Measurements from ENCODE around the gene ZER1. TPM values are rescaled to one million over a fixed set of nuclear protein-coding genes. Genes with fewer than 3 reads are reported as not detected.
"Not testable (repeated sequence)": the region's sequence is repeated elsewhere in the genome, so short reads cannot be mapped to it uniquely, and the experiment has no call there.

The ZER1 gene
- total RNA-seq, 4 donors from 2014 or later: 16.1 to 52.0 (median 21.2) TPM

DNA sequence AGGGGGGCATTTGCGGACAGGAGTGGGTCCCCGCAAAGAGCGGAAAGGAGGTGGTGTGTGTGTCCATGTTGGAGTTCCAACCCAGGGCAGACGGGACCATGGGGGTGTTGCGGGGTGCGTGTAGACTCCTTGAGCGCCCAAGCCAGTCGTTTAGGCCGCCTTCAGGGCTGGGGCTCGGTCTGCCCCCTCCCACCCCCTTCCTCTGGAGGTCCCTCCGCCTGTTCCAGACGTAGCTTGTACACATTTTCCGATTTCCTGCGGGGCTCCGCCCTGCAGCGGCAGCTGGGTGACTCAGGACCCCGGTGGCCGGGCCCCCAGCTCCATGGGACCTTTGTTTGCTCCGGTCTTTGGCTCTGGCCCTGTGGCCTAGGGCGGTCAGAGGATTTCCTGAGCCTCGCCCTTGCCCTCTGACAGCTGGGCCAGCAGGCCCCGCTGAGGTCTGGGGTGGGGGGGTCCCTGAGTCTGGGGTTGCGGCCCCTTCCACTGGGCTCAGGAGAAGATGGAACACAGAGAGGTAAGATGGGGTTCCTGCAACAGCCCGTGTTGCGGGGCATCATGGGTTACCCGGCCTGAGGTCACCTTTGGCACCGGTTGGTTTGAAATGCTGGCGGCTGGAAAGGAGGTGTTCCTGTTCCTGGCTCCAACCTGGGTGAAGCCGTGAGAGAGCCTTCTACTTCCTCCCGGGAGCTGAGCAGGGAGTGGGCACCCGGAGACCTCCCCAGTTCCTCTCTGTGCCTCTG lies 67.9 kb downstream of the ZER1 start:
- intact Hi-C loops (cut with DNase I; ENCODE audit: low total_unique reads): no loop called here
- Histone ChIP-seq H3K9me3 (no peaks in the 10 kb centered on the region), H3K36me3 (no peaks in the 10 kb centered on the region), H3K4me3 (peak overlapping the region; percentile 49 to 73), H3K27ac (peak overlapping the region; percentile 85 to 89), H3K4me1 (no peaks in the 10 kb centered on the region), H3K27me3 (no peaks in the 10 kb centered on the region)
- DNase-seq: peak; percentile 37 to 61
- TF ChIP-seq, protein P1, sequence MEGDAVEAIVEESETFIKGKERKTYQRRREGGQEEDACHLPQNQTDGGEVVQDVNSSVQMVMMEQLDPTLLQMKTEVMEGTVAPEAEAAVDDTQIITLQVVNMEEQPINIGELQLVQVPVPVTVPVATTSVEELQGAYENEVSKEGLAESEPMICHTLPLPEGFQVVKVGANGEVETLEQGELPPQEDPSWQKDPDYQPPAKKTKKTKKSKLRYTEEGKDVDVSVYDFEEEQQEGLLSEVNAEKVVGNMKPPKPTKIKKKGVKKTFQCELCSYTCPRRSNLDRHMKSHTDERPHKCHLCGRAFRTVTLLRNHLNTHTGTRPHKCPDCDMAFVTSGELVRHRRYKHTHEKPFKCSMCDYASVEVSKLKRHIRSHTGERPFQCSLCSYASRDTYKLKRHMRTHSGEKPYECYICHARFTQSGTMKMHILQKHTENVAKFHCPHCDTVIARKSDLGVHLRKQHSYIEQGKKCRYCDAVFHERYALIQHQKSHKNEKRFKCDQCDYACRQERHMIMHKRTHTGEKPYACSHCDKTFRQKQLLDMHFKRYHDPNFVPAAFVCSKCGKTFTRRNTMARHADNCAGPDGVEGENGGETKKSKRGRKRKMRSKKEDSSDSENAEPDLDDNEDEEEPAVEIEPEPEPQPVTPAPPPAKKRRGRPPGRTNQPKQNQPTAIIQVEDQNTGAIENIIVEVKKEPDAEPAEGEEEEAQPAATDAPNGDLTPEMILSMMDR (IDR thresholded peaks at IDR 0.05): no peak
- TF ChIP-seq POLR2A (IDR thresholded peaks at IDR 0.05): no peak

DNA sequence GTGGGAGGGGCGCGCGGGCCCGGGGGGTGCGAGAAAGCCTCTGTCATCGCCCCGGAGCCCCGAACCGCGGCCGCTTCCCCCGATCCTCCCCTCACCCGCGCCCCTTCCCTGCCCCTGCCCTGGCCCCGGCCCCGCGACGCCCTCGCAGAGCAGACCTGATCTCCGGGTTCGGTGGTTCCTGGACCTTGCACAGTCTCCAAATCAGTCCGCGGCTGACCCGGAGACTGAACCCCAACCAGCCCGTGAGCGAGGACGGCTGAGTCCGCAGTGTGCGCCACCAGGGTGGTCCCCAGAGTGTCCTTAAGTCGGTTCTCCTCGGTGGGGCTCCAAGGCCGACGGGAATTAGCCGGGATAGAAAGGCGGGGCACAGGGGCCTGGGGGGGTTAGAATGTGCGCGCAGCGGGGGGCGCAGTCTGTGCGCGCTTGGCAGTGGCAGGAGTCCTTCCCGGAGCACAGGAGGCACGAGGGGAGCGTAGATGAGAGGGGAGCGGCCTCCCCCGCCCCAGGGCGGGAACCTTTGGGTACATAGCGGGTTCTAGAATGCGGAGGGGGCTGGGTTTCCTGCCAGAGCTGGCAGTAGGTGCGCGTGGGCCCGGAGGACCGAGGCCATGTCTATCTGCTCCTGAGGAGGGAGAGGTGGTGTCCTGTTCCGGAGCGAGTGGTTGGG lies 68.6 kb downstream of the ZER1 start:
- Histone ChIP-seq H3K36me3 (no peaks in the 10 kb centered on the region), H3K4me3 (peak overlapping the region; percentile 49 to 73), H3K9me3 (no peaks in the 10 kb centered on the region), H3K4me1 (no peaks in the 10 kb centered on the region), H3K27me3 (no peaks in the 10 kb centered on the region), H3K27ac (peak overlapping the region; percentile 85 to 89)
- DNase-seq: peak; percentile 33 to 42
- intact Hi-C loops (cut with DNase I; ENCODE audit: low total_unique reads): no loop called here
- TF ChIP-seq, protein P1 (IDR thresholded peaks at IDR 0.05): no peak
- TF ChIP-seq POLR2A (IDR thresholded peaks at IDR 0.05): no peak

DNA sequence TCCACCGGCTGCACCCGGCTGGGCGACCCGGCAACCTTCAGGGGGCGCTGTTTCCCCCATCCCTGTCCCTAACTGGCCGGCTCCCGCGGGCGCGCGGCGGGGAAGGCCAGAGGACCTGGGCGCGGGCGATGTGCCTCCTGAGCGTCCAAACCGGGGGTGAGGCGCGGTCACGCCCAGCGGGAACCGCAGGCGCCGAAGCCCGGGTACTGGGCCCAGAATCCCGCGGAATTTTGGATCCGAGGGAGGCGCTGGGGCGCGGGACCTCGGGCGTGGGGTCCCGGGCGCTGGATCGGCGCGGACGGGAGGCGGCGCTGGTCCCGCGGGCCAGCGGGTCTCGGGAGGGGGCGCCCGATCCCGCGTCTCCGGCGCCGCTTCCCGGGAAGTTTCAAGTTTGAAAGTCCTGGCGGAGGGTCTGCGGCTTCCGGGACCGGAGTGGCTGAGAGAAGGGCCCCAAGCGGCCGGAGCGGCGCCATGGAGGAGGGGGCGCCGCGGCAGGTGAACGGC lies 69.2 kb downstream of the ZER1 start, which contains the start of gene PKN3:
TSS of gene PKN3 (plus strand) at position 59 of the 504 bp plus-strand sequence. CDS start at position 472, 413 bp downstream.
- Histone ChIP-seq H3K27ac (peak within 1 kb of the TSS; percentile 85 to 89), H3K27me3 (no peaks in the 10 kb centered on the region), H3K4me1 (no peaks in the 10 kb centered on the region), H3K36me3 (no peaks in the 10 kb centered on the region), H3K9me3 (no peaks in the 10 kb centered on the region), H3K4me3 (peak within 1 kb of the TSS; percentile 49 to 73)
- intact Hi-C loops (cut with DNase I; ENCODE audit: low total_unique reads): no loop called here
- DNase-seq: peak; percentile 81 to 85
- peak in 1 of 2 donors; percentile 57 for TF ChIP-seq POLR2A (IDR thresholded peaks at IDR 0.05)
- TF ChIP-seq, protein P1 (IDR thresholded peaks at IDR 0.05): peak; percentile 82 to 93 (median 86)

DNA sequence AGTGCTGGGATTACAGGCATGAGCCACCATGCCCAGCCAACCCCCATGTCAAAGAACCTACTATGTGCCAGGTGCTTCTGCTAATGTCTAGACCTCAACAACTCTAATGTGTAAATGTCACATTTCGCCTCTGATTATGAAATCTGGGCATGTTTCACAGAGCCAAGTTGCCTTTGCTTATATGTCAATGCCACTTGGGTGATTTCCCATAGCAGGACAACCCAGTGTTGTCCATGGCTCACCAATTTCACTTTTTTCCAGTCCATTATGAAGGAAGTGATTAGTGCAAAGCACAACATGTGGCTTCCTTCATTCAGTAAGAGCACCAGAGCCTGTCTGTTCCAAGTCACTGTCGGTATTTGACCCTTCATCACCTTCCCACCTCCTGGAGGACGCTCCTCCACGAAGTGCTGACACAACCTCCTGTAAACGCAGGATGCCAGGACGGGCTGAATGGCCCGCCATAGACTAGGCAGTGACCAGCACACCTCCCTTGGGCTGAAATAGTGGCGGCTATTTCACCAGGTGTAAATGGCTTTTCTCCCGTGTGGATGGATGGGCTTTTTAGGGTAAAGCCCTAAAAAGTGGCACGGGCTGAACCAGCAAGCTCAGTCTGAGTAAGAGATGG lies 70.4 kb downstream of the ZER1 start:
- Histone ChIP-seq H3K4me3 (no peak overlapping the region), H3K27me3 (no peaks in the 10 kb centered on the region), H3K27ac (no peak overlapping the region), H3K36me3 (no peaks in the 10 kb centered on the region), H3K4me1 (no peaks in the 10 kb centered on the region), H3K9me3 (no peaks in the 10 kb centered on the region)
- no peak for TF ChIP-seq POLR2A (IDR thresholded peaks at IDR 0.05)
- TF ChIP-seq, protein P1 (IDR thresholded peaks at IDR 0.05): no peak
- DNase-seq: no peak
- intact Hi-C loops (cut with DNase I; ENCODE audit: low total_unique reads): no loop called here

DNA sequence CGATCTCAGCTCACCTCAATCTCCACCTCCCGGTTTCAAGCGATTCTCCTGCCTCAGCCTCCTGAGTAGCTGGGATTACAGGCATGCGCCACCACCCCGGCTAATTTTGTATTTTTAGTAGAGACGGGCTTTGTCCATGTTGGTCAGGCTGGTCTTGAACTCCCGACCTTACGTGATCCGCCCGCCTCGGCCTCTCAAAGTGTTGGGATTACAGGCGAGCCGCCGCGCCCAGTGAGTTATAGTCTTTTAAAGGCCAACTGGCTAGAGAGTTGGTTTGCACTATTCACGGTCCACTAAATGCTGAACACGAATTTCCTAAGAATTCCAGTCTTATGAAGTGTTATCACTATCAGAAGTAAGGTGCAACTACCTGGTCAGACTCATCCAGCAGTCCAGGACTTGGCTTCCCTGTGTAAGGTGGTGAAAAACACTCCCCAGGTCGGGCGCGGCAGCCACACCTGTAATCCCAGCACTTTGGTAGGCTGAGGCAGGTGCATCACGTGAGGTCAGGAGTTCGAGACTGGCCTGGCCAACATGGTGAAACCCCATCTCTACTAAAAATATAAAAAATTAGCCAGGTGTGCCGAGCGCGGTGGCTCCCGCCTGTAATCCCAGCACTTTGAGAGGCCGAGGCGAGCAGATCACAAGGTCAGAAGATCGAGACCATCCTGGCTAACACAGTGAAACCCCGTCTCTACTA lies 72.5 kb downstream of the ZER1 start:
- H3K4me3 ChIP-seq; H3K36me3 ChIP-seq; intact Hi-C loops (cut with DNase I; ENCODE audit: low total_unique reads); H3K9me3 ChIP-seq; DNase-seq; H3K4me1 ChIP-seq; H3K27ac ChIP-seq; H3K27me3 ChIP-seq: not testable (repeated sequence)

Data from uterus (tissue), 4 donors.